Spleen (tissue), 11 donors: ENCODE results near the gene TBC1D9. TPM values are rescaled to one million over a fixed set of nuclear protein-coding genes. Genes with fewer than 3 reads are reported as not detected.

Source experiments
- DNase-seq: peaks from one replicate; pipeline ENCODE4 v3.0.0-alpha.2; 2020
- H3K27ac ChIP-seq, 8 donors: fragments of 200-600 bp; sonication (generic) in 7 of 8; 1 replicate in 4 of 8; 2 replicates in 4 of 8; pipeline versions ENCODE4 v1.5.0 to v1.8.0; 2016 to 2021; ENCODE audit warnings: inconsistent platforms in 4 of 8, mild to moderate bottlenecking in 4 of 8, moderate library complexity in 1 of 8
- H3K27me3 ChIP-seq, 7 donors: fragments of 200-600 bp; sonication (generic) in 6 of 7; replicated peaks in 1 of 7; 1 replicate in 4 of 7; 2 replicates in 3 of 7; pipeline versions ENCODE4 v1.5.0 to v1.8.0; 2016 to 2021; ENCODE audit warnings: inconsistent platforms in 3 of 7, mild to moderate bottlenecking in 1 of 7
- H3K36me3 ChIP-seq, 6 donors: fragments of 200-600 bp; sonication (generic) in 5 of 6; 1 replicate in 4 of 6; 2 replicates in 2 of 6; pipeline versions ENCODE4 v1.5.0 to v1.8.0; 2016 to 2021; ENCODE audit warnings: inconsistent platforms in 2 of 6
- H3K4me1 ChIP-seq, 6 donors: fragments of 200-600 bp; sonication (generic) in 5 of 6; 1 replicate in 3 of 6; 2 replicates in 3 of 6; pipeline versions ENCODE4 v1.5.0 to v1.8.0; 2016 to 2021; ENCODE audit warnings: inconsistent platforms in 3 of 6
- H3K4me3 ChIP-seq, 8 donors: fragments of 200-600 bp; sonication (generic) in 7 of 8; 1 replicate in 4 of 8; 2 replicates in 4 of 8; pipeline versions ENCODE4 v1.5.0 to v1.8.0; 2016 to 2021; ENCODE audit warnings: inconsistent platforms in 4 of 8, mild to moderate bottlenecking in 4 of 8, moderate library complexity in 2 of 8
- H3K9me3 ChIP-seq, 8 donors: fragments of 200-600 bp; sonication (generic) in 7 of 8; 1 replicate in 4 of 8; 2 replicates in 4 of 8; pipeline versions ENCODE4 v1.5.0 to v1.8.0; 2016 to 2021; ENCODE audit warnings: inconsistent platforms in 4 of 8
- CTCF ChIP-seq, 11 experiments: fragments of 200-600 bp in 7 of 11; fragments of 450-650 bp in 4 of 11; sonication (generic) in 4 of 11; IDR thresholded peaks in 8 of 11; conservative IDR thresholded peaks in 3 of 11; 1 replicate in 7 of 11; 2 replicates in 4 of 11; pipeline versions ENCODE4 v1.4.0 to v1.8.0; 2016 to 2021; ENCODE audit warnings: antibody characterized with exemption in 11 of 11, inconsistent platforms in 4 of 11, mild to moderate bottlenecking in 1 of 11
- POLR2A ChIP-seq, 3 donors: fragments of 450-650 bp; IDR thresholded peaks; one replicate each; pipeline ENCODE4 v1.5.1; 2017; ENCODE audit warnings: antibody characterized with exemption in 3 of 3, mild to moderate bottlenecking in 1 of 3
- POLR2AphosphoS5 ChIP-seq, 3 donors: sonication (generic); formaldehyde crosslinking; IDR thresholded peaks; one replicate each; pipeline ENCODE4 v1.5.1; 2017; ENCODE audit warnings: antibody characterized with exemption in 3 of 3
- WGBS, 5 donors: extraction: QIAGEN DNeasy Blood & Tissue Kit in 3 of 5; methylation state at CpG; one replicate each; pipeline versions ENCODE4 v1.1.5 to v1.1.7; 2013 to 2018; 5-methylcytosine and 5-hydroxymethylcytosine counted together
- intact Hi-C: fragments of 100-400 bp; cut with DNase I; formaldehyde crosslinking; loops from one replicate; pipeline ENCODE4 v1.15.0; 2023; ENCODE audit warnings: low total_unique reads
- polyA plus RNA-seq, 3 donors: library from polyadenylated mRNA; stranded (reverse); fragments of 200-250 nt; gene quantifications; one replicate each; pipeline ENCODE4 v1.2.1, GENCODE V29; 2013
- total RNA-seq, 7 donors: library from RNA; depleted of rRNA in 3 of 7; stranded (reverse); fragments of >200 nt in 3 of 7; fragmentation: NEBNext Ultra II Directional in 4 of 7; extraction: Animal tissue kit (Norgen Biotek cat#: 25700) in 4 of 7; gene quantifications; one replicate each; pipeline versions ENCODE4 v1.1.0 to v1.2.1, GENCODE V29; 2016 to 2021
- donor health status: healthy with polysubstance abuse.
- donor health status: DM: no; HTN: no; CAD: no; lungs with moderate emphysema.
- donor health status: DM: no; HTN: no; CAD: no.
- donor health status: Bipolar disorder and iron deficiency.
- donor health status: healthy.
- donor health status: DM: no; HTN: no; CAD: no.
- donor health status: DM: yes; HTN: yes; CAD: no.

The TBC1D9 gene
- total and polyA plus RNA-seq, 10 donors: 11.6 to 99.1 (median 77.2) TPM

DNA sequence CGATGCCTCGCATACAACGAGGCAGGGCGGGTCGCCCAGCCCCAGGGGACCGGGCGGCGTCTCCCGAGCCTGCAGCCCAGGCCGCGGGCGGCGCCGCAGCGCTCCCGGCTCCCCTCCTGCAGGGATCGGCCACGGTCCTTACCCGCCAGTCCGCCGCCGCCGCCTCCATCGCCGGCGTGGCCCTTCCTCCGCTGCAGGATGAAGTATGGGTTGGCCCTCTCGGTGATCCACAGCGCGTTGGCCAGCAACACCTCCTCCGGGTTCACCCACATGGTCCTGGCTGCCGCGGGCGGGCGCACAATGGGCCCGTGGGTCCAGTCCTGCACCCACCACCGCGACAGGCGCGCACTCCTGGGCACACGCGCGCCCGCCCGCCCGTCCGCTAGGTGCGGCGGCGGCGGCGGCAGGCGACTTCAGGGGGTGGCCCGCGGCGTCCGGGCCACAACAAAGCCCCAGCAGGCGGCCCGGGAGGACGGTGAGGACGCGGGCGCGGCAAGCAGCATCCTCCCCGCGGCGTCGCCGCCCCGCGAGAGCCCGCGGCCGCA lies 339 bp downstream of the TBC1D9 start:
- H3K4me3 ChIP-seq: peak overlapping the region; percentile 50 to 90 (median 76)
- peaks cover 0 to 26% (median 5%) of the 10 kb centered on the region in 7 donors for H3K27me3 ChIP-seq
- WGBS, 5 donors: 0 to 1% (median 1%) methylated on average over 47 to 74 of the region's 74 CpGs
- peak; percentile 89 for DNase-seq
- intact Hi-C loops: no loop called here
- H3K4me1 ChIP-seq: peaks cover 7 to 73% (median 40%) of the 10 kb centered on the region in 6 donors
- H3K27ac ChIP-seq: peak overlapping the region; percentile 90 to 100 (median 98)
- no peaks in the 10 kb centered on the region for H3K36me3 ChIP-seq
- H3K9me3 ChIP-seq: no peaks in the 10 kb centered on the region
- TF ChIP-seq POLR2A (IDR thresholded peaks at IDR 0.05) (no peak), CTCF (IDR thresholded peaks at IDR 0.05 in 8 of 11, conservative IDR thresholded peaks at IDR 0.05 in 3 of 11) (peak in 3 of 11 experiments; percentile 15 to 26 (median 19)), POLR2AphosphoS5 (IDR thresholded peaks at IDR 0.05) (peak in 2 of 3 donors; percentile 33 to 51)

DNA sequence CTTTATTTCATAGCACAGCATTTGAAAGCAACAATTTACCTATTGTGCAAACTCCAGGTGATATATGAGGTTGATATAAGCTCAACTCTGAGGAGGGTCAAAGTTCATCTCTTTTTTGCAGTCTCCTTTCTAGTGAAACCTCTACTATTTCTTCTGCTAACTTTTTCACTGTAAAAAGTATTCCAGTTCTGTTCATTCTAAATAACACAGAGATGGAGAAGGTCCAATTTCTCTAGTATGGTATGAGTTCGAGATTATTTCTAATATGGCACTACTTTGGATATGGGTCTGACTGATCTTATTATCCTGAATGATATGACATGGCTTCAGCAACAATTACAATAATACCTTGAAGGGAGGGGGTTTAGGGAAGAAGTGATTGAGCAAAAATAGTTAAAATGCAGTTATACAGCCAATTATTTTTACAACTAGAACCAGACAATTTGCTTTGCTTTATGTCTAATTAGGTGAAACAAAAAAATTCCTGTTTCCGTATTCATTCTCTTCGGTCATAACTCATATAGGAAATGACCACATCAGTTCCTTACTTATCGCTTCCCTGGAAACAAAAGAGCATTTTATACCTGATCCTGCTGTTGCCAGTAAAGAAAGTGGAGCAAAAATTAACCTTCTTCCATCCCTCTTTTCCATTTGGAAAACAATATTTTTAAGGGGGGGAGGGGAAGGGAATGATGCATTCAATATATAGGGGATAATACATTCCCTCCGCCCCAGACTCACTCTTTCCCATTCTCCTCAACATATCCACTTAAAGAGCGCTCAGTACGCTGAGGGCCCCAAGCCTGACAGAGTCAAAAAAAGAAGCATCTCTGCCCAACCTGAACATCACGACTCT lies 1.0 kb downstream of the TBC1D9 start:
- H3K9me3 ChIP-seq: peaks cover 0 to 1% (median 0%) of the 10 kb centered on the region in 8 donors
- no peak for DNase-seq
- H3K27ac ChIP-seq: peak overlapping the region; percentile 90 to 100 (median 98)
- peaks cover 0 to 26% (median 5%) of the 10 kb centered on the region in 7 donors for H3K27me3 ChIP-seq
- WGBS, 5 donors: 25 to 42% (median 35%) methylated on average over 8 of the region's 8 CpGs
- intact Hi-C loops: no loop called here
- TF ChIP-seq CTCF (IDR thresholded peaks at IDR 0.05 in 8 of 11, conservative IDR thresholded peaks at IDR 0.05 in 3 of 11) (no peak), POLR2AphosphoS5 (IDR thresholded peaks at IDR 0.05) (no peak)
- H3K4me1 ChIP-seq: peaks cover 7 to 79% (median 42%) of the 10 kb centered on the region in 6 donors
- H3K4me3 ChIP-seq: peak overlapping the region; percentile 50 to 90 (median 76)
- H3K36me3 ChIP-seq: no peaks in the 10 kb centered on the region

- Histone ChIP-seq H3K36me3 (no peaks in the 10 kb centered on the region), H3K27ac (peak overlapping the region; percentile 24 to 100 (median 98)), H3K4me1 (peaks cover 7 to 83% (median 51%) of the 10 kb centered on the region in 6 donors), H3K4me3 (peak overlapping the region in 4 of 8 donors; percentile 3 to 90 (median 66)), H3K9me3 (peaks cover 0 to 10% (median 2%) of the 10 kb centered on the region in 8 donors), H3K27me3 (peaks cover 0 to 26% (median 5%) of the 10 kb centered on the region in 7 donors)
- no peak for DNase-seq
- intact Hi-C loops: no loop called here
- TF ChIP-seq POLR2AphosphoS5 (IDR thresholded peaks at IDR 0.05) (no peak), CTCF (IDR thresholded peaks at IDR 0.05 in 8 of 11, conservative IDR thresholded peaks at IDR 0.05 in 3 of 11) (no peak), POLR2A (IDR thresholded peaks at IDR 0.05) (no peak)
- 66 to 93% (median 78%) methylated on average over 2 of the region's 2 CpGs for WGBS, 5 donors
Measured at GRCh38 chr4:140753329-140753728, 2.9 kb downstream of the TBC1D9 start.
